K562 (cell line): ENCODE data around the gene FGGY. TPM values are rescaled to one million over a fixed set of nuclear protein-coding genes. Genes with fewer than 3 reads are reported as not detected.
"Not testable (repeated sequence)": the region's sequence is repeated elsewhere in the genome, so short reads cannot be mapped to it uniquely, and the experiment has no call there.

Experiments used
- ATAC-seq: fragments of 200-7000 bp; cut with Tn5 transposase; 3 replicates; pipeline ENCODE4 v1.9.1; 2020; ENCODE audit warnings: moderate library complexity
- BruUV-seq: library from RNA; stranded (reverse); fragments of 400-500 nt; replicated peaks from 2 replicates; lab custom pipeline; 2021; lab: Mats Ljungman, UMichigan
- CTCF ChIA-PET: fragments of 300-600 bp; formaldehyde crosslinking; extraction: SDS; loops from one replicate; lab custom pipeline; 2021; ENCODE audit warnings: low intra/inter-chr PET ratio; lab: Yijun Ruan, JAX
- POLR2A ChIA-PET: fragments of 300-600, 350-650 bp; sonication (Branson Sonifier 250); formaldehyde crosslinking; extraction: SDS; loops from one replicate; lab custom pipeline; 2021; ENCODE audit warnings: antibody characterized with exemption, inconsistent platforms; lab: Yijun Ruan, JAX
- DNase-seq, 4 experiments: peaks; one replicate each; pipeline versions ENCODE4 v3.0.0 to v3.0.0-alpha.2; 2011 to 2018; ENCODE audit warnings: low spot score in 3 of 4, mixed read lengths in 3 of 4; ENCODE audit errors: extremely low read depth in 1 of 4
- FAIRE-seq: peaks from 2 replicates; lab custom pipeline; 2011; peaks lifted over from hg19 to GRCh38; lab: Jason Lieb, UNC
- H2AFZ ChIP-seq: 2 replicates; pipeline ENCODE4 v1.6.0; 2011; ENCODE audit warnings: low read depth, low read length, control low read depth, inconsistent platforms
- H3K27ac ChIP-seq: fragments of 200-600 bp; 3 replicates; pipeline ENCODE4 v1.8.0; 2011; ENCODE audit warnings: low read depth, mild to moderate bottlenecking, control low read depth, inconsistent platforms, low read length, moderate library complexity, mixed read lengths; ENCODE audit errors: extremely low read depth
- H3K27me3 ChIP-seq, 2 experiments: fragments of 300-600 bp in 1 of 2; 2 replicates in 1 of 2; 3 replicates in 1 of 2; pipeline versions ENCODE4 v1.6.0 to v1.8.0; 2011; ENCODE audit warnings: inconsistent platforms in 2 of 2, low read length in 2 of 2, mild to moderate bottlenecking in 1 of 2, mixed read lengths in 1 of 2, moderate library complexity in 1 of 2; ENCODE audit not compliant: control insufficient read depth in 2 of 2, insufficient read depth in 2 of 2
- H3K36me3 ChIP-seq: fragments of 300-600 bp; 3 replicates; pipeline ENCODE4 v1.8.0; 2011; ENCODE audit warnings: mild to moderate bottlenecking, low read length, inconsistent platforms; ENCODE audit not compliant: control insufficient read depth, insufficient read depth
- H3K4me1 ChIP-seq, 2 experiments: fragments of 200-600 bp in 1 of 2; replicated peaks in 1 of 2; 2 replicates in 1 of 2; 3 replicates in 1 of 2; pipeline versions ENCODE4 v1.5.1 to v1.8.0; 2011; ENCODE audit warnings: inconsistent platforms in 2 of 2, low read length in 2 of 2, mild to moderate bottlenecking in 1 of 2, mixed read lengths in 1 of 2, moderate library complexity in 1 of 2; ENCODE audit not compliant: control insufficient read depth in 2 of 2, insufficient read depth in 2 of 2
- H3K4me2 ChIP-seq: 2 replicates; pipeline ENCODE4 v1.6.1; 2011; ENCODE audit warnings: low read length, control low read depth, inconsistent platforms, mixed read lengths; ENCODE audit not compliant: insufficient read depth
- H3K4me3 ChIP-seq: fragments of 200-600 bp; sonication (generic), shearing (Covaris generic); 2 replicates; pipeline ENCODE4 v1.5.1; 2016; ENCODE audit warnings: control low read depth, inconsistent platforms
- H3K79me2 ChIP-seq: fragments of 200-600 bp; 3 replicates; pipeline ENCODE4 v1.8.0; 2011; ENCODE audit warnings: low read length, inconsistent platforms; ENCODE audit not compliant: control insufficient read depth, insufficient read depth
- H3K9ac ChIP-seq, 2 experiments: 2 replicates each; pipeline versions ENCODE4 v1.6.0 to v1.6.1; 2011; ENCODE audit warnings: low read depth in 2 of 2, low read length in 2 of 2, control low read depth in 1 of 2, inconsistent platforms in 1 of 2, mild to moderate bottlenecking in 1 of 2, mixed read lengths in 1 of 2; ENCODE audit not compliant: insufficient read depth in 1 of 2
- H3K9me1 ChIP-seq: one replicate; pipeline ENCODE4 v1.6.0; 2011; ENCODE audit warnings: inconsistent platforms, mild to moderate bottlenecking, low read length, moderate library complexity; ENCODE audit not compliant: control insufficient read depth, insufficient read depth
- H3K9me3 ChIP-seq: replicated peaks from 2 replicates; pipeline ENCODE4 v1.5.1; 2011; ENCODE audit warnings: low read depth, low read length, inconsistent platforms; ENCODE audit not compliant: control insufficient read depth, insufficient read depth
- H4K20me1 ChIP-seq: replicated peaks from 2 replicates; pipeline ENCODE4 v1.6.1; 2011; ENCODE audit warnings: low read length, inconsistent platforms, mixed read lengths; ENCODE audit not compliant: control insufficient read depth, insufficient read depth
- BCOR ChIP-seq: fragments of 450-650 bp; IDR thresholded peaks from 2 replicates; pipeline ENCODE4 v1.6.1; 2016
- RBM25 ChIP-seq: fragments of 200-400 bp; formaldehyde crosslinking; IDR thresholded peaks from 2 replicates; pipeline ENCODE4 v1.6.1; 2018; ENCODE audit warnings: low read length, low read depth, moderate library complexity; ENCODE audit not compliant: severe bottlenecking
- ZNF146 ChIP-seq: IDR thresholded peaks from one replicate; pipeline ENCODE4 v1.6.1; 2018; ENCODE audit warnings: missing compliant biosample characterization; ENCODE audit not compliant: unreplicated experiment
- ZNF263 ChIP-seq: sonication (generic); formaldehyde crosslinking; IDR thresholded peaks from 2 replicates; pipeline ENCODE4 v1.8.0; 2022; ENCODE audit warnings: mild to moderate bottlenecking, missing genetic modification reagents, borderline replicate concordance
- WGBS: fragments of 100-300 bp; shearing (Covaris generic); methylation state at CpG from one replicate; pipeline ENCODE4 v1.1.6; 2016; ENCODE audit warnings: low coverage, mixed read lengths; ENCODE audit not compliant: insufficient coverage; ENCODE audit errors: missing lambda C conversion rate; 5-methylcytosine and 5-hydroxymethylcytosine counted together
- in situ Hi-C: fragments of 300-500 bp; cut with MboI; formaldehyde crosslinking; loops from 4 replicates; pipeline ENCODE4 v1.15.0; 2018; ENCODE audit warnings: inconsistent platforms, mixed read lengths
- intact Hi-C: fragments of 100-400 bp; cut with micrococcal nuclease; formaldehyde crosslinking; loops from 2 replicates; pipeline ENCODE4 v1.14.2; 2022
- polyA plus RNA-seq, 8 experiments: library from polyadenylated mRNA; depleted of rRNA in 4 of 8; stranded (reverse) in 5 of 8; unstranded in 3 of 8; fragments of >200 nt; fragmentation: Nextera tagmentation in 2 of 8; fragmentation: Illumina TruSeq in 1 of 8; extraction: Ambion mirVana in 2 of 8; extraction: Trizol in 1 of 8; gene quantifications; 2 replicates each; pipeline versions ENCODE4 v1.2.1 to v1.2.3, GENCODE V29; 2011 to 2014; ENCODE audit warnings: inconsistent platforms in 1 of 8, missing spikeins in 1 of 8
- total RNA-seq, 7 experiments: library from RNA; depleted of rRNA in 6 of 7; stranded (reverse); fragments of >200 nt in 6 of 7; fragmentation: Illumina TruSeq in 2 of 7; extraction: Trizol in 2 of 7; gene quantifications; 2 replicates each; pipeline versions ENCODE4 v1.2.1 to v1.2.3, GENCODE V29; 2011 to 2021; ENCODE audit warnings: low replicate concordance in 1 of 7

The FGGY gene
- total and polyA plus RNA-seq, 9 of the 15 experiments (the other 6 are each of a cell fraction or from before 2014, with no cell fraction given) = 9.7 to 19.2 (median 12.6) TPM

DNA sequence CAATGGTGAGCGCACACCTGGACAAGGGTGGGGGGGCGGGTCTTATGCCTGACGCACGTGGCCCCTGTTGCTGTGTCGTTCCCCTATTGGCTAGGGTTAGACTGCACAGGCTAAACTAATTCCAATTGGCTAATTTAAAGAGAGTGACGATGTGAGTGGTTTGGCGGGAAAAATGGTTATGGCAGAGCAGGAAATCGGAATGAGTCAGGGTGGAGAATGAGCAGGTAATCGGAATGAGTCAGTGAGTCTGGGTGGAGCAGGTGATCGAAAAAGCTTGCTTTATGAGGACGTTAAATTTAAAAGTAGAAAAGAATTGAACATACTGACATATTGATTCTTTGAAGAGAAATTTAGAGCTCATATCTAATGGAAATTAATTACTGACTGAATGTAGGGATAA is 2.8 kb downstream of the FGGY start:
- H3K79me2 ChIP-seq, H4K20me1 ChIP-seq, H3K9ac ChIP-seq, H3K4me3 ChIP-seq, H3K9me1 ChIP-seq, CTCF ChIA-PET, H3K4me2 ChIP-seq, H2AFZ ChIP-seq, H3K9me3 ChIP-seq, H3K36me3 ChIP-seq, FAIRE-seq, in situ Hi-C loops, ATAC-seq, H3K27me3 ChIP-seq, H3K27ac ChIP-seq, POLR2A ChIA-PET, BruUV-seq, DNase-seq: not testable (repeated sequence)
- intact Hi-C loops = loop anchor here (5.0 to 10.0 kb wide), 4 partner anchors 208 to 517 kb away; partner anchors contain the start of gene JUN
- 86% methylated on average over 11 of the region's 11 CpGs for WGBS
- peaks cover 9 to 22% of the 10 kb centered on the region in 2 experiments for H3K4me1 ChIP-seq

DNA sequence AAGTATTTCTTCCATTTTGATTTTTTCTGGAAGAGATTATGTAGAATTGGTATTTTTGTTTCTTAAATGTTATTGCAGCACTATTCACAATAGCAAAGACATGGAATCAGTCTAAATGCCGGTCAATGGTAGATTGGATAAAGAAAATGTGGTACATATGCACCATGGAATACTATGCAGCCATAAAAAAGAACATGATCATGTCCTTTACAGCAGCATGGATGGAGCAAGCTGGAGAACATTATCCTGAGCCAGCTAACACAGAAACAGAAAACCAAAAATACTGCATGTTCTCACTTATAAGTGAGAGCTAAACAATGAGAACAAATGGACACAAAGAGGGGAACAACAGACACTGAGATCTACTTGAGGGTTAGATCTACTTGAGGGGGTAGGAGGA is 5.4 kb downstream of the FGGY start:
- no peak for FAIRE-seq
- Histone ChIP-seq H3K79me2 (no peaks in the 10 kb centered on the region; the same call in 2 of the 3 replicates), H3K9ac (no peak overlapping the region), H3K9me1 (no peaks in the 10 kb centered on the region), H3K27ac (no peak overlapping the region), H3K9me3 (no peaks in the 10 kb centered on the region; the same call in 1 of the 2 replicates), H3K4me2 (no peak overlapping the region), H4K20me1 (no peaks in the 10 kb centered on the region), H3K36me3 (no peaks in the 10 kb centered on the region), H2AFZ (no peak overlapping the region), H3K4me1 (peaks cover 5 to 14% of the 10 kb centered on the region in 2 experiments), H3K27me3 (no peaks in the 10 kb centered on the region), H3K4me3 (no peak overlapping the region)
- peak; percentile 86 for TF ChIP-seq ZNF146 (CRISPR knock-in tag)
- 0 out of 2 replicates have a peak, but pooled peaks have one; percentile 31 for TF ChIP-seq BCOR
- TF ChIP-seq ZNF263 (CRISPR knock-in tag) = no peak
- peak; percentile 63 for TF ChIP-seq RBM25
- intact Hi-C loops (no loop called here), in situ Hi-C loops (no loop called here)
- no peak for DNase-seq
- ATAC-seq = no peak
- ChIA-PET CTCF (no interaction called here), POLR2A (no interaction called here)
- 50% methylated on average over 1 of the region's 1 CpG for WGBS
- no TSS peak for BruUV-seq
